GM04504 (cell line): ENCODE results near the gene PAN2.
"Not testable (repeated sequence)": the region's sequence is repeated elsewhere in the genome, so short reads cannot be mapped to it uniquely, and the experiment has no call there.

Experiments
- DNase-seq: peaks from one replicate; pipeline ENCODE4 v3.0.0-alpha.2; 2012; ENCODE audit warnings: low read depth

PAN2 gene

DNA sequence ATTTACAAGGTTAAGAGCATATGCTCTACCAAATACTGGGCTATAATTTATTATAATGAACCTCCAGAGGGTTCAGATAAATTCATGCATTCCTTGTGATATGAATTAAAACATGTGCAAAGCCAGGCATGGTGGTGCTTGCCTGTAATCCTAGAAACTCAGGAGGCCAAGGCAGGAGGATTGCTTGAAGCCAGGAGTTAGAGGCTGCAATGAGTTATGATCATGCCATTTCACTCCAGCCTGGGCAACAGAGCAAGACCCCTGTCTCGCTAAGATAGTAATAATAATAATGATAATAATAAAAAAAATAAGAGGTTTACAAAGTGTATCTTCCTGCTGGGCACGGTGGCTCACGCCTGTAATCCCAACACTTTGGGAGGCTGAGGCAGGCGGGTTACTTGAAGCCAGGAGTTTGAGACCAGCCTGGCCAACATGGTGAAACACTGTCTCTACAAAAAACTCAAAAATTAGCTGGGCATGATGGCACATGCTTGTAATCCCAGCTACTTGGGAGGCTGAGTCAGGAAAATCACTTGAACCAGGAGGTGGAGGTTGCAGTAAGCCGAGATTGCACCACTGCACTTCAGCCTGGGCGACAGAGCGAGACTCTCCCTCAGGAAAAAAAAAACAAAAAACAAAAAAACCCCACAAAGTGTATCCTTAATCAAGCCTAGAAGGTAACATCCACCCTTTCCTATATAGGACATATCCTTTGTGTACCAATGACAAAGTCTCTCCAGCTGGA lies 26.4 kb downstream of the PAN2 start:
- no peak for DNase-seq

- DNase-seq: no peak
These were observed 28.8 kb downstream of the PAN2 start for GRCh38 chr12:56304872-56305590.

DNA sequence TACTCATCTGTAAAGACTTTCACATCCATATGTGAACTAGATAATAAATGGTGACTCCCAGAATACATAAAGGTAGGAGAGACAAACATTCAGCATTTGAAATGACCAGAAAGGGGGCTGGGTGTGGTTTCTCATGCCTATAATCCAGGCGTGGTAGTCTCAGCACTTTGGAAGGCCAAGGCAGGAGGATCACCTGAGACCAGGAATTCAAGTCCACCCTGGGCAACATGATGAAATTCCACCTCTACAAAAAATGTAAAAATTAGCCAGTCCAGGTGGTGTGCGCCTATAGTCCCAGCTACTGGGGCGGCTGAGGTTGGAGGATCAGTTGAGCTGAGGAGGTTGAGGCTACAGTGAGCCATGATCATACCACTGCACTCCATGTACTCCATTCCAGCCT lies 29.5 kb downstream of the PAN2 start:
- DNase-seq: no peak

- no peak for DNase-seq
These were observed 32.9 kb downstream of the PAN2 start for GRCh38 chr12:56300644-56301464.

DNA sequence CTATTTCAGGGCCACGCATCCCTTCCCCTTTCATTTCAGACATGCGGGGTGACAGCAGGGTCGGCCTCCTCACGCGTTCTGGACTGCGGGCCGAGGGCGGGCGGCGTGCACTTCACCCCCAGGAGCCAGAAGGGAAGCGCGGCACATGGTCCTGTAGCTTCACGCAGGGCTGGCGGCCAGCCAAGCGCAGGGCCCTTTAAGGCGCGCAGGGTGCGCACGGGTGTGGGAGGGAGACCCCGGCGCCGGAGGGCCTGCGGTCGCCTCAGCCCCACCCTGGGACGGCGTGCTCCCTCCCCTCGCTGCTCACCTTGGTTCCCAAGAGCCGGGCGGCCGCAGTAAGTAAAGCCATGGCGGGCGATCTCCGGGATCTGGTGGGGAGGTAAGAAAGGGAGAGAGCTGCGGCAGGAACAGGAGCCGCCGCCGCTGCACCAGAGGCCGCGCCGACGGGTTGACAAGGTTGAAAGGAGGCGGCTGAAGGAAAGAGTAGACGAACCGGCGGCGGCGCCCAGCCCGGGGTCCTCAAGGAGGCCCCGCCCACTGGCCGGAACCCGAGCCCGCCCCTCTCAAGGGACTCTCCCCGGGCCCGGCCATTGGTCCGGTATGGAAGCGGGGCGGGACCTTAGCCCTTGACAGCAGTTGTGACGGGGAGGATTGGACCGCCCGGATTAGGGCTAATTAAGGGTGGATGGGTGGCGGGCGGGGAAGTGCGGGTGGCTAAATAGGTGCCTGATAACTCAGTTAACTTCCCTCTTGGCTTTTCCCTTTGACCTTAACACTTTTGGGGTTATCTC lies 33.8 kb downstream of the PAN2 start, which contains the start of gene CS:
CS (minus strand) TSS at position 478 of the 791 bp plus-strand sequence; CDS start at position 349, 129 bp downstream.
- DNase-seq: peak; percentile 96

- no peak for DNase-seq
These were observed 34.4 kb downstream of the PAN2 start for GRCh38 chr12:56299308-56299852.

- DNase-seq: no peak
These were observed 35.0 kb downstream of the PAN2 start for GRCh38 chr12:56298828-56299227.

DNA sequence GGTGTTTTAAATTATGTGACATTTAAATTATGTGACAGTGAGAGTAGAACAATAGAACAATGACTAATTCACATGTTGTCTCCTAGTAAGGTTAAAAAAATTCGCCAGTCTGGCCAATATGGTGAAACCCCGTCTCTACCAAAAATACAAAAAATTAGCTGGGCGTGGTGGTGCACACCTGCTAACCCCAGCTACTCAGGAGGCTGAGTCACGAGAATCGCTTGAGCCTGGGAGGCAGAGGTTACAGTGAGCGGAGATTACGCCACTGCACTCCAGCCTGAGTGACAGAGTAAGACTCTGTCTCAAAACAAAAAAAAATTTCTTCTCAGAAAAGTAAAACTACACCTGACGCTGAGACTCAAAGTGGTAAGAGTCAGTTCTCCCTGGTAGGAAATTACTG lies 36.4 kb downstream of the PAN2 start:
- DNase-seq: no peak

DNA sequence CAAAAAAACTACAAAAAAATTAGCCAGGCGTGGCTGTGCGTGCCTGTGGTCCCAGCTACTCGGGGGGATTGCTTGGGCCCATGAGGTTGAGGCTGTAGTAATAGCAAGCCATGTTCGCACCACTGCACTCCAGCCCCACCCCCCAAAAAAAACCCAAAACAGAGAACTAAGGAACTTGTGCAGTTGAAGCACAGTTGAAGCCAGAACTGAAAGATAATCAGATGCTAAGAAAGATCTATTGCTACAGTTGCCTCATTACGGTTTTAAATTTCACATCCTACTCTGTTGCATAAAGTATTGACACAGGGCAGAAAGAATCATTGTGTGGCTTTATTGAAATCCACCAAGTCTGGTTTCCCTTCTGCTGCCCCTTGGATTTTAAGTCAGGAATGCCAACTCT lies 37.5 kb downstream of the PAN2 start:
- DNase-seq: no peak

GRCh38 chr12:56293795-56294194 lies 40.0 kb downstream of the PAN2 start:
- DNase-seq: no peak

- no peak for DNase-seq
These were observed 45.0 kb downstream of the PAN2 start for GRCh38 chr12:56288705-56289387.

DNA sequence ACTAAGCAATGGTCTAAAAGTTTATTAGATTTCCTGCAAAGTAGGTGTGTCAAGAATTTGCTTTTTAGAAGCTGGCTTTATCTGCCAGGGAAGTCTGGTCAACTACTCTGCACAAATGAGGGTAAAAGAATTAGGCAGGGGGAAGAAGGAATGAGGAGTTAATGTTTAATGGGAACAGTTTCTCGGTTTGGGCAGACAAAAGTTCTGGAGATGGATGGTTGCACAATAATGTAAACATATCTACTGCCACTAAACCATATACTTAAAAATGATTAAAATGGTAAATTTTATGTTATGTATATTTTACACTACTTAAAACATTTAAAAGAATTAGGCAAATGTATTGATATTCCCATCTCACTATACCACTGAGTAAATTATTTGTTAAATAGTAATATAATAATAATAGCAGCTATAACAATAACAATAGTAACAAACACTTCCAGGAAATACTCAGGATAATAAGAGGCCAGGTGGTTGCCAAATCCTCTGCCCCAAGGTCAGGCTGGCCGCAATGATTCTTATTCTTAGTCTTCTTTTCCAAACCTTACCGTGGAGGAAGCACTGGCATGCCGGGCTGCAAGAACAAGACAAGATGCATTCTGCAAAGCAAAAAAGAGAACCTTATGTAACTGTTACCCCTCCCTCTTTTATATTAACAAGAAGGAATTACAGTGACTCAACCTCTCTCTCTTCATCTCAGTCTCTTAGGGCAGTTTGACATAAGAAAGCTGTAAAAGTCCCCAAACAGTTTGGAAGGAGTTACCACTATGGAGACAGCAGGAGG lies 47.6 kb downstream of the PAN2 start:
- DNase-seq: no peak

GRCh38 chr12:56284263-56284662 lies 49.5 kb downstream of the PAN2 start:
- DNase-seq: not testable (repeated sequence)

GRCh38 chr12:56282579-56282978 lies 51.2 kb downstream of the PAN2 start:
- DNase-seq: no peak

DNA sequence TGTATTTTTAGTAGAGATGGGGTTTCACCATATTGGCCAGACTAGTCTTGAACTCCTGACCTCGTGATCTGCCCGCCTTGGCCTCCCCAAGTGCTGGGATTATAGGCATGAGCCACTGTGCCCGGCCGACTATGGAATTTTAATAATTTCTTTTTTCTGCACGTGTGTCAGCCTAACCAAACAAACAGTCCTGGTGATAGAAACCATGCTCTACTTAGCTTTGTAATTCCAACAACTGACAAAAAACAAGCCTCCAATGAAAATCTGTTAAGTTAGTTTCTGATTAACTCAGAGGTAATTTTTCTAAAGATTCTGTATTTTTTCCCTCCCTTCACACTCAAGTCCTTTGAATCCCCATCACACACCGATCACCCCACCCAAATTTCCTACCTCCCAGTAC lies 51.8 kb downstream of the PAN2 start:
- no peak for DNase-seq

DNA sequence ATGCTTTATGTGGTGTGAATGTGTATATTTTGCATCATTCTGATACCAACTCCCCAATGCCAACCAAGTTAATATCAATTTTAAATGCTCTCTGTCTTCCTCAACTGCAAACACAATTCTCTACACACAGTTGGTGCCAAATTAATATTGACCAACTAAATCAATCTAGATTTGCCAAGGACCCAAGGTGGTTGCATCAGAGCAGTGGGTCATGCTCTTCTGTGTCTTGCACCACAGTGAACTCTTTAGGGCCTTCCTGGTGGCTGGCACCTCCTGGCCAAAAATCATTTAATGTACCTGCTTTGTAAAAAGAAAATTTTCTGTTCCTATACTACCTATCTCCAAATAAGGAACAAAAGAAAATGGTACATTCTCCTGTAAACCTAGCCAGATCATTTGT lies 53.0 kb downstream of the PAN2 start:
- DNase-seq: no peak

DNA sequence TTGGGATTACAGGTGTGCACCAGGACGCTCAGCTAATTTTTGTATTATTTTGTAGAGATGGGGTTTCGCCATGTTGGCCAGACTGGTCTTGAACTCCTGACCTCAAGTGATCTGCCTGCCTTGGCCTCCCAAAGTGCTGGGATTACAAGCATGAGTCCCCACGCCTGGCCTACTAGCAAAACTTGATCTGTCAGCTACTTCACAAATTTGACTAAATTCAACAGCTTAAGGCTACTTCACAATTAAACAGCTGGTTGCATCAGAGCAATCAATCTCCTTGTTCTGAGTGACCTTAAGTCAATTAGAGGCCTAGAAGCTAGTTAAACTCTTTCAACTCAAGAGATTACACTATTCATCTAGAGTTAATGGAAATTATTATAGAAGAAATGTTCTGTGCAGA lies 54.9 kb downstream of the PAN2 start:
- DNase-seq: no peak

DNA sequence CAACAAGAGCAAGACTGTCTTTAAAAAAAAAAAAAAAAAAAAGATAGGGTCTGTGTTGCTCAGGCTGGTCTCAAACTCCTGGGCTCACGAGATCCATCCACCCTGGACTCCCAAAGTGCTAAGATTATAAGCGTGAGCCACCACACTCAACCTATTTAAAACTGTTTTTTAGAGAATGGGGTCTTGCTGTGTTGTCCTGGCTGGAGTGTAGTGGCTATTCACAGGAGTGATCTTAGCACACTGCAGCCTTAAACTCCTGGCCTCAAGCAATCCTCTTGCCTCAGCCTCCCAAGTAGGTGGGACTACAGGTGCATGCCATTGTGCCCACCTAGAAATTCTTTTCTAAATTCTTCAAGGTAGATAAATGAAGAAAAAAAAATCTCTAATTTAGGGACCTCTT lies 59.5 kb downstream of the PAN2 start:
- DNase-seq: no peak

DNA sequence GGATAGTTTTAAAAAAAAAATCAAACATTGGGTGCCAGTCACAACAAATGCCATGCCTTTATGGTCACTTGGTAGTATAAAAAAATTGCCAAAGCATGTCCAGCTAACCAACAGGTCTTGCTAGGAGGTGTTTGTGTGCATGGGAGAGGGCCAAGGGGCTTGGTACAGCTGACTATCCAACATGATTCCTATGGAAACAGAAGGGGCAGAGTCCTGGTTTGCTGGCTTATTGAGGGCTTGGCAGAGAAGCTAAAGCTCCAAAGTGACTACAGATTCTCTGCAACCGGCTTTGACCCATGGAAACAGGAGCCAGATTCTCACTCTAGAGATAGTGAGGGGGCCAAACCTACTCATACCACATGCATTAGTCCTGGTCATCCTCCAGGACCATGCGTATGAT lies 61.3 kb downstream of the PAN2 start:
- DNase-seq: not testable (repeated sequence)

DNA sequence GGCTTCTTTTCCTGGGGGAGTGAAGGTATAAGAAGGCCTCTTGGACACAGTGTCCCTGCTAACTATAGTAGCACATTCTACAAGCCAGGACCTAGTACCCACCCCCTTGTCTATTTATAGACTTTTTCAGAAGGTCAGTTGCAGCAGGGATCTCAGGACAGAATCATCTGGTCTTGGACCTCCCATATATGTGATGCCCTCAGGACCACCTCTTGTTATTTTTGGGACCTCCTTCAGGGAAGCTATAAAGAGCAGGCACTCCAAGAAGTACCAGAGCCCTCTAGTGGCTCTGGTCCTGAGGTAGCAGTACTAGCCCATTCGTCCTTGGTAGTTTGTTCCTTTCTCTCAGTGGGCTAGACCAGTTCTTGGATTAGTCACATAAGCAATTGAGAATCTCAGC lies 62.8 kb downstream of the PAN2 start:
- no peak for DNase-seq
